GM18508 (cell line): ENCODE measurements around the gene ADAM8.

Source experiments
- ATAC-seq: cut with Tn5 transposase; IDR thresholded peaks from one replicate; pipeline ENCODE4 v1.9.1; 2021; ENCODE audit warnings: moderate number of reproducible peaks; ENCODE audit not compliant: insufficient read depth, unreplicated experiment

The ADAM8 gene

DNA sequence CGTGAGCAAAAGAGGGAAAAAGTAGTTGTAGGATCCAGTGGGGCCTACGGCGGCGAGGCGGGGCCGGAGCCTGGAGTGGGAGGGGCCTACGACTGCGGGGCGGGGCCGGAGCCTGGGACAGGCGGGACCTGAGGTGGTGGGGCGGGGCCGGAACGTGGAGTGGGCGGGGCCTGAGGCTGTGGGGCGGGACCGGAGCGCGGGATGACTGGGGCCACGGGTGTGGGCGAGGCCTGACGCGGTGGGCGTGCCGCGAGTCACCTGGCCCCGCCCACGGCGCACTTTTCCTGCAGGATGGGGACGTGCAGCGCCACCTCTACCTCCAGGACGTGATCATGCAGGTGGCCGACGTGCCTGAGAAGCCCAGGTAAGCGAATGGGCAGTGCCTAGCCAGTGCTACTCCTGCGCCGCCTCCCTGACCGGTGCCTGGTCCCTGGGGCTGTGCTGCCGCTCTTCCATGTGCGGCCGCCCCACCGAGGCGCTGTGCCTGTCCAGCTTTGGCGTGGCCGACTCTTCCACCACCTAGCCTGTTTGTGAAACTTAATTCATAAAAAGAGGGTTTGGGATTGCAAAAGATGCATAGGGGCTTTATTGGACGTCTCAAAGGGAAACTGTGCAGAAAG is 32.5 kb upstream of the ADAM8 start:
- peak; percentile 36 for ATAC-seq

DNA sequence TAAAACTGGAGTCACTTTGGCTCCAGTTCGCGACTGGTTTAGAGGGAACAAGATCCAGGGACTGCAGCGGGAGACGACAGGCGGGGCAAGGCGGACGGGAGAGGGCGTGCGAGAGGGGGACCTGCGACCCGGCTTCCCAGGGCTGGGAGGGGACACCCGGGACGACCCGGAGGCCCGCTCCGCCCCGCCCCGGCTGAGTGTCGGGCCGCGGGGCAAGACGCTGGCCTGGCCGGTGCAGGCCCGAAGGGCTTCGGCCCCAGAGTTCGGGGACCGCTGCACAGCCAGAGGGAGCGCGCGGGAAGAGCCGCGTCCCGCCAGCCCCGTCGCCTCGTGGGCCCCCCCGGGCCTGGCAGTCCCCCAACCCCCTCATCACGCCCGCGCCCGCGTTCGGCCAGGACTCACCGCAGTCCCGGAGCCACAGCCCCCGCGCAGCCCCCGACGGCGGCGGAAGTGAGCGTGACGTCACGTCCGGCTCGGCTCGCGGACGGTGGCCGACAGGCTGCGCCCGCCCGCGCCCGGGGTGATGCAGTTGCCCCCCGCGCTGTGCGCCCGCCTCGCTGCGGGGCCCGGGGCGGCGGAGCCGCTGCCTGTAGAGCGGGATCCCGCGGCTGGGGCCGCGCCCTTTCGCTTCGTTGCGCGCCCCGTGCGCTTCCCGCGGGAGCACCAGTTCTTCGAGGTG is 31.9 kb upstream of the ADAM8 start, which contains the start of the genes TUBGCP2 and ZNF511:
TUBGCP2 (minus strand) TSS at position 452 of the 679 bp plus-strand sequence. CDS start 5,931 bp downstream, outside the sequence.
ZNF511 (plus strand) TSS at position 494 of the 679 bp plus-strand sequence; CDS start at position 524, 30 bp downstream.
- peak; percentile 37 for ATAC-seq

DNA sequence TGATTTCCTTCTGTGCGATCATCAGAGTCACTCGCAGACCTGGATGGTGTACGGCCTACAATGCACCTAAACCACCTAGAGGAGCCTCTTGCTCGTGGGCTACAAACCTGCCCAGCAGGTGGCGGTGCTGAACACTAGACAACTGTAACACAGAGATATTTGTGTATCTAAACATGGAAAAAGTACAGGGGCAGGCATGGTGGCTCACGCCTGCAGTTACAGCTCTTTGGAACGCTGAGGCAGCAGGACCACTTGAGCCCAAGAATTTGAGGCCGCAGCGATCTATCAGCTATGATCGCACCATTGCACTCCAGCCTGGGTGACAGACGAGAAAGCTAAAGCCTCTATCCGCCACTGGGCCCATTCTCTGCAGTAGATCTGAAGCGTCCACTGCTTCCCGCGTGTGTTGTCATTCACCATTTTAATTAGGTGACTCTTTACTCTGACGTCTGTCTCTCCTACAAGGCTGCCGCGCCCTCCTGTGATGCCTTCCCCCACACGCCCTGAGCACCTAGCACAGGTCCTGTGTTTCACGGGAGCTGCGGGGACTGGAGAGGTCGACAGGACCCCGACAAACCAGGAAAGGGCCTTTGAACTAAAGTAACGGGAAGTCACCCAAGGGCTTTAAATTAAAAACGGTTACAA is 31.2 kb upstream of the ADAM8 start:
- ATAC-seq: peak; percentile 39

DNA sequence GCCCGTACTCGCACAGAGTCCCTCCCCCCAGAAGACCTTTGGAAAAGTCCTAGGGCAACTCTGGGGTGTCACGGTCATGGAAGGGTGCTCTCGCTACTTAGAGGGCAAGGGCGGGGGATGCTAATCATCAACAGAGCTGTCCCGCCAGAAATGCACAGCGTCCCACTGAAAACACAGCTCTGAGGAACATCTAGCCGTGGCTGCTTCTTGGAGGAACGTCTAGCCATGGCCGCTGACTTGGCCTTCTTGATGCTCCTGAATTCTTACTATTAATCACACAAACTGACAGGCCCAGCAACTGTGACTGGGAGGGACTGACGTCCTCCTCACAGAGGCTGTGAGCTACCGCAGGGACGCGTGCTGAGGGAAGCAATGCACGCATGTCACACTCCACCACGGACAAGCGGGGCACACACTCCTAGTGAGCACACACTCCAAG is 30.3 kb upstream of the ADAM8 start:
- no peak for ATAC-seq

DNA sequence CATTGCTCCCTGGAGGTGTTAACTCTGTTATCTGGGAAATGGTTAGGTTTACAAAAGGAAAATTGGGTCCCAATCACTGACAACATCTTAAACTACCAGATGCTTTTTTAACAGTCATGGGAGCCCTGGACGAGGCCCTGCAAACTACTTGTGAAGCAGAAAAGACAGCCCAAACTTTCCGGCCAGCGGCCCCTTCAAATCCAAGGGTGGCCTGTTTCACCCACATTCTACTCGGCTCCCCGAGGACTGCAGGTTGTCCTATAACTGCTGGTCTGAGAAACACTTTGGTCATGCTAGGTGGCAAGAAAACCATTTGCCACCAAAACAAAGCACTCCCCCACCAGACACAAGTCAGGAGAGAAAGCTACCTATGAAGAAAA is 29.4 kb upstream of the ADAM8 start:
- ATAC-seq: no peak

DNA sequence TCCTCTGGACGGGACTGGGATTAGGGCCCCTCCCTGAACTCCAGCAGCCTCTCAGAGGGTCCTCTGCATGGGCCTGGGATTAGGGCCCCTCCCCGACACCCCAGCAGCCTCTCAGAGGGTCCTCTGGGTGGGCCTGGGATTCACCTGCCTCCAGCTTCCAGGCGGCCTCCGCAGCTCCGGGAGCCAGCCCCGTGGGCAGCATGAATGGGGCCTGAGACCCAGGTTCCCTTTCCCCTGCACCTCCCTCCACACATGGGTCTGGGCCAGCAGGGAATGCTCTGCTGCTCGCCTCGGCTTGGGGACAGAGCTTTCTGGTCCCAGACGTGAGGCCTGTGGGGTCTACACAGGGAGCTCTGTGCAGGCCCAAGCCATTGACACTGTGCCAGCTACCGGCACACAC is 26.5 kb upstream of the ADAM8 start:
- no peak for ATAC-seq

DNA sequence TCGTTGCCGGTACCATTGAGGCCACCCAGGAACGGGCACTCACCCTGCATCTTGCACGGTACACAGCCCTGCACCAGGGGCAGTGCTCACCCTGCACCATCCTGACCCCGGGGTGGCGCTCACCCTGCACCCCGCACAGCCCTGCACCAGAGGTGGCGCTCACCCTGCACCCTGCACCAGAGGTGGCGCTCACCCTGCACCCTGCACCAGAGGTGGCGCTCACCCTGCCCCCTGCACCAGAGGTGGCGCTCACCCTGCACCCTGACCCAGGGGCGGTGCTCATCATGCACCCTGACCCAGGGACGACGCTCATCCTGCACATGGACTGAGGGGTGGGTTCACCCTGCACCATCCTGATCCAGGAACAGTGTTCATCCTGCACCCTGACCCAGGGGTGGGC is 25.6 kb upstream of the ADAM8 start:
- ATAC-seq: no peak

DNA sequence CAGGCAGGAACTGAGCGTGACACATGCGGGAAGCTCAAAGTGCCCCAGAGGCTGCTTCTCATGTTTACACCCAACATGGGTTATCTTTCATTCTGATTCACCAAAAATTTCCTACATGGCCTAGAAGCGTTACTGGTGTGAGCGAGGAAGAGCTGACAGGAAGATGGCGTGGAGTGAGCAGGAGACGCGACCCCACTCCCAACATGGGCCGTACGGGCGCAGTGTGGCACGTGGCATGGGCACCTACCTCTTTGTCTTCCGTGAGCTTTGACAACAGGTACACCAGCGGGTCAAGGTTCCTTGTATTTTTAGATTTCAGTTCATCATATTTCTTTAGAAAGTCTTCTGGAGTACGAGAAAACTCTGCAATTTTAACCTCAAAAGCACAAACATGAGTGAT is 23.1 kb upstream of the ADAM8 start:
- no peak for ATAC-seq

DNA sequence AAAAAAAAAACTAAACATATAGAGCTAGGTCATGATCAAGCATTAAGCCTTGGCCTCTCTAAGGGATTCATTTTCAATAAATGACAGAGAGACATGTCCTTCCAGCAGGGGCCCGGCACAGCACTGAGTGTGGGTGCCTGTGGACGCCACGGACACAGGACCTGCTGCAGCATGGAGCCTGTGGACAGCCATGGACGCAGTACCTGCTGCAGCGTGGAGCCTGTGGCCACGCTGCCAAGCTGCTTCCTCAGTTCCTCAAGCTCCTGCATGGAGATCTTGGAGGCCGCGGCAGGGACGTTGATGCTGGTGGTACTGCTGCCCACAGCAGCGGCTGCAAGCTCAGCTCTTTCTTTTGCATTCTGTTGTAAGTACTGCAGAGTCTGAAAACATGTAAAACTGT is 22.6 kb upstream of the ADAM8 start:
- no peak for ATAC-seq

DNA sequence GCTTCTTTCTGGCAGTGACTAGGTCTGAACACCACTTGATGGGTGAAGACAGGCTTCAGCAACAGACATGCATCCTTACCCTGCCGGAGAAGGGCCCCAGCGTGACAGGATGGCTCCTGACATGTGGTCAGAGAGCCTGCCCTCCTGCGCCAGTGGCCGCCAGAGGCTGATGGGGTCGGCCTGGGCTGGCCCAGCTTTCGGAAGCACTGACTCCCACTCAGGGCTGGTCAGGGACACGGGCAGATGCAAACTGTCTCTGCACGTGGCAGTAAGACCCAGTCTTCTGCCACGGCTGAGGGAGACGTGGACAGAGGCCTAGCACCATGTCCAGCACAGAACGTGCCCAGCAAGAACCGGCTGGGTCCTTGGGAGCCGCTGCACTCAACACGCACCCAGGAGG is 21.8 kb upstream of the ADAM8 start:
- ATAC-seq: no peak

DNA sequence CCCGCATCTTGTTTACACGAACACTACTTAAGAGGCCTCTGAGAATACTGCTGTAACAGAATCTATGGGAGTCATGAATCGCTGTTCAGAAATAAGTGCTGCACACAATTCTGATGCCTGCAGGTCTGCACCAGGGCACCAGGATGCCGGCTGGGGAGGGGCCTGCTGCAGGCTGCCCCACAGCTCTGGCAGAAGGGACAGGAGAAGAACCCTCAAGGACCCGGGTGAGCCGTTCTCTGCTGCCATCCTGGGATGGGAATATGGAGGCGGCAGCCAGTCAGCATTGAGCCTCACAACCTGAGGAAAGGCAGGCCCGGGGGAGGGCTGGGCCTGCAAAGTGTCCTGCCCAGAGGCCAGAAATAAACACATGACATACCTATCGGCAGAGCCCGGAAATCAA is 20.8 kb upstream of the ADAM8 start:
- ATAC-seq: no peak

DNA sequence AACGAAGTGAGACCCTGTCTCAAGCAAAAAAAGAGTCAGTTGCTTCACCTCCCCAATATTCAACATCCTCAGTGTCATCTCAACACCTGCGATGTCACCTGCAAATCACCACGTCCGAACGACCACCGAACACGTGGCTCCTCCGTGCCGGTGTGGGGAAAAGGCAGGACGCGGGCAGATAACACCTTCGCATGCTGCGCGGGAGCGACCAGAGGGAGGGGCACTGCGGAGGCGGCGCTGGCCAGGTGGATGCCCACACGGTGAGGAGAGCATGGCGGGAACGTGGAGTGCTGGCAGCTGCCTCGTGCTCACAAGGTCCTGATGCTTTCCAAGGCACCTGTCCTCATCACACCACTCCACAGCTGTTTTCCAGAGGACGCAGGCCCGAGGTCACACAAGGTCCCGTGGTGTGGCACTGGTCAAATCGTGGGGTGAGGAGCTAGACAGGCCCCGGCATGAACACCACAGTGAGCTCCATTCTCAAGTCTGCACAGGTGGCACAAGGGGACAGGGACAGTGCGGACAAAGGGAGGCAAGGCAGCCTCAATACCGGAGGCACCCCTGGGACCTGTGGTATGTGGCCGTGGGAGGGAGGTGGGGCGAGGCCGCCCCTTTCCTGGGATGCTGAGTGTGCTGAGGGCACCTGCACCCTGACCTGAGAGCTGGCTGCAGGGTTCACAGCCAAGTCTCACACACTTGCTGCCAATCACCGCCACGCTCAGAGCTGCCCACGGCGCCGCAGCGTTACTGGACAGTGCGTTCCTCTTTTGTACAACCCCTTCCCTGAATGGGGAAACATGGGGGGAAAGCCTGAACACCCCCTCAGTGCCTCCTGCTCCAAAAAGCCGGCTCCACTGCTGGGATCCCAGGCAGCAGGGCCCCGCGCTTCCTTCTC is 19.0 kb upstream of the ADAM8 start:
- no peak for ATAC-seq

DNA sequence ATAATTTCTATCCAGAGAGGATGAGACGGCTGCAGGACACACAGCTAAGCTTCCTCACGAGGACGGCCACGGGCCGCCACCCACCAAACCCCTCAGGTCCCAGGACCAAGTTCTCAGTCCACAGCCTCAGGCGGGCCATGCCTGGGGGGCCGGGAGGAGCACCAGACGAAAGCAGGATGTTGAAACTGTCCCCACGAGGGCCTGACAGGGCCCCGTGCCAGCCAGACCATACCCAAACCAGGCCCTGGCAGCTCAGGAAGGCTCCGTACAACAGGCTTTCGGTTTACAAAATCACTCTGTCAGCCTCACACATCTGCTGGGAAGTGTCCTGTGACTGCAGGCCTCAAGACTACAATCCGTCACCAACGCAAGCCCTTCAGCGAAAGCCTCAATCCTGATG is 17.5 kb upstream of the ADAM8 start:
- no peak for ATAC-seq

DNA sequence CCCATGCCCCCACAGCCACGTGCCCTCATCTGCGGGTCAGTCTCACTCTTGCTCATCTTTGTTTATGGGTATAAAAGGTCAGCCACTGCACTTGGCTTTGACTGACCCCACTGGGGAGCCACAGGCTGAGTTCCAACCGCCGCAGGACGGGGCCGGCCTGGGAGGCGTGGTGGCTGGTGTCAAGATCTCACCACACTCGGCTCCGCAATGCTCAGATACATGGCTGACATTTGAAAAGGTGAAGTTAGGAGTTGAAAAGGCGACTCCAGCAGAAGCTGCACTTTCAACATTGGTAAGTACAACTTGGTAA is 17.1 kb upstream of the ADAM8 start:
- ATAC-seq: no peak

DNA sequence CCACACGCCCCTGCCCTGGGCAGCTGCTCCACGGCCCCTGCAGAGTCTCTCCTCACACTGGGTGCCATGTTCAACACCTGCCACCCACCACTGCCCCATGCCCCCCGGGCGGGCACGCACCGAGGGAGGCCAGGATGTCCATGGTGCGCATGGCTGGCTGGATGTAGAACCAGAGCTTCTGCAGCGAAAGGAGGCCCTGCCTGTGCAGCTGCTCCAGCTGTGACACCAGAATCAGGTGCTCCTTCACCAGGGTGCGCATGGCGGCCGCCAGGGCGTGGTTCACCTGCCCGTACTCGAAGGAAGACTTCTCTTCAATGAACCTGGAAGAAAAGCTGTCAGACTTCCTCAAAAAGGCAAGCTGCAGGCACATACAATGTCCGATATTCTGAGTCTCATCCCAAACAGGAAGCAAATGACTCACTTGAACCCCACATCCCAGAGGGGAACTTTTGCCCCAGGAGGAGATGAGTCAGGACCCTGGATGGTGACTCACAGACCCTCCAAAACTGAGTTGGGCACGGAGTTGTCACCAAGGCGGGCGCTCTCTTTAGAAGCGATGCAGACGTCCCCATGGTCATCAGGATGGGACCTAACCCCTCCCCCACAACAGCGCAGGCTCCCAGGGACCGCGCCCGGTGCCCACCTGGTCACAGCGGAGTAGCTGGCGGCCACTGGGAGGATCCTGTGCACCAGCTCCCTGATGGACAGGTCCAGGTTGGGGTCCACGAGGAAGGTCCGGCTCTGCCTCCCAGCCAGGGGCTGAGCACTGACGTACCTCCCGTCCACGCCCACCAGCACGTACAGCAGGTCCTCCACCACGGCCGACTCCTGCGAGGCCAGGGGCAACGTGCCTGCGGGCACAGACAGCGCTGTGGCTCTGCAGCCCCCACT is 16.5 kb upstream of the ADAM8 start:
- ATAC-seq: no peak

DNA sequence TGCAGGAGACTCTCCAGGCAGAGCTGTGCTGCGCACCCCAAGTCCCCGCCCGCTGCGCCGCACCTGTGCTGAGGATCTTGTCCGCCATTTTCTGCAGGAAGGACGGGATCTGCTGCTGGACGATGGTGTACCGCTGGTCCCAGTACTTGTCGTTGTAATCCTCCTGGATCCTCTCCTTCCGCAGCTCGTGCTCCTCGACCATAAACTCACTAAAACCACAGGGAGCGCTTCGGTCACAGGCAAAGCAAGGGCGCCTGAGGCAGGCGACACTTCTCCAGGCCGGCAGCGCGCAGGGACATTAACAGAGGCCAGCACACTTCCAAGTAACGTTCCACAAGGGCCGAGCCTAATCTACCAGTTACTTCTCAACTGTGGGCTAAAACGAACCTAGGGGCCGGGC is 13.1 kb upstream of the ADAM8 start:
- no peak for ATAC-seq

DNA sequence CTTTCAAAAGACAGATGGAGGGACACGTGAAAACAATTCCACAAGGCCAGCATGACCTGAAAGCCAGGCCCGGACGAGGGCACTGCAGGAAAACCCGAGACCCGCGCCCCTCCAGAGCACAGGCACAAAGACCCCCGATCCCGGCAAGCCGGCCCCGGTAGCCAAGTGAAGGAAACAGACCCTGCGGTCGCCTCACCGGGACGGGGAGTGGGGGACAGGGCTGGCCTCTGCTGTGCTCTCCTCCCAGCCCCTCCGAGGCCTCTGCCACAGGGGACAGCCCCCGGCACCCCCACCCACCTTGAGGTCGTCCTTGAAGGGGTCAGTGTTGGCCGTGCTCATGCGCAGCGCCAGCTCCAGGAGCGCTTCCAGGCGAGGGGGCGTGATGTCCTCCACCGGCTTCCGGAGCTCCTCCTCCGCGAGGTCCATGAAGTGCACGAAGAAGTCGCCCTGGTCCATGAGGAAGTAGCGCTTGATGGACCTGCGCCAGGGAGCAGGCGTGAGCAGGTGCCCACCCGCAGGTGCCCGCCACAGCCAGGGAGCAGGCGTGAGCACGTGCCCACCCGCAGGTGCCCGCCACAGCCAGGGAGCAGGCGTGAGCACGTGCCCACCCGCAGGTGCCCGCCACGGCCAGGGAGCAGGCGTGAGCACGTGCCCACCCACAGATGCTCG is 11.3 kb upstream of the ADAM8 start:
- no peak for ATAC-seq

DNA sequence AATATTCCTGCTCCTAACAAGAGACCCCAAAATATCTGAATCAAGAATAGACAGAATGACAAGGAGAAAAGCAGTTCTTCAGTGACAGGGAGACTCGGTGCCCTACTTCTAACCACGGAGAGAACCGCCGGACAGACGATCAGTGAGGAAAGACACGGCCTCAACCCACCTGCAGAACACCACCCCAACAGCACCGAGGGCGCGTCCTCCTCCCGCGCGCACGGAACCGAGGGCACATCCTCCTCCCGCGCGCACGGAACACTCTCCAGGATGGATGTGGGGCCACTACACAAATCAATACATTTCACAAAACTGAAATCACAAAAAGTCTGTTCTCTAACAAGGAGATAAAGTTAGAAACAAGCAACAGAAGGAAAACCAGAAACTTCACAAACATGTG is 9.7 kb upstream of the ADAM8 start:
- no peak for ATAC-seq

DNA sequence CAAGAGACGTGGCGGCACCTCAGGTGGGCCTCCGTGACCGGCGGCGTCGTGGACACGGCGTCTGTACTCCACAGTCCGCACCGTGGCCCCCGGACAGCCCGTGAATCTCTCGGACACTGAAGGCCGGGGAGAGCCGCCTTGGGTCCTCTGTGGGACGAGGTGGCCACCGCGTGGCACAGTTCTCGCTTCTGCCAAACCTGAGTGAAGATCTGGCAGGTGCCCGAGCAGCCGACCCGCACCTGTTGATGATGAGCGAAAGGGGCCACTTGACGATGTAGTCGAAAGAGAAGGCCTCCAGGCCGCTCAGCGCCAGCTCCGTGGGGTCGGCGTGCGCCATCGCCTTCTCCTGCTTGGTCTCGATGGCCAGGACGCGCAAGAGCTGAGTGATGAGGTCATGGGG is 8.5 kb upstream of the ADAM8 start:
- ATAC-seq: no peak
